Ovary (tissue), 3 donors: ENCODE measurements around the gene STAP2.

Source experiments
- EP300 ChIP-seq: sonication (generic); formaldehyde crosslinking; IDR thresholded peaks from one replicate; pipeline ENCODE4 v1.6.1; 2017; ENCODE audit warnings: antibody characterized with exemption
- POLR2A ChIP-seq: fragments of 450-650 bp; IDR thresholded peaks from one replicate; pipeline ENCODE4 v1.6.1; 2017; ENCODE audit warnings: antibody characterized with exemption, mild to moderate bottlenecking, moderate library complexity
- TF ChIP-seq, protein P1 (sequence below), 3 donors: fragments of 450-650 bp in 2 of 3; fragments of 200-600 bp in 1 of 3; IDR thresholded peaks; one replicate each; pipeline versions ENCODE4 v1.5.1 to v1.8.0; 2016 to 2022; ENCODE audit warnings: antibody characterized with exemption in 3 of 3, mild to moderate bottlenecking in 1 of 3
- donor health status: DM: no; HTN: no; CAD: no.

DNA sequence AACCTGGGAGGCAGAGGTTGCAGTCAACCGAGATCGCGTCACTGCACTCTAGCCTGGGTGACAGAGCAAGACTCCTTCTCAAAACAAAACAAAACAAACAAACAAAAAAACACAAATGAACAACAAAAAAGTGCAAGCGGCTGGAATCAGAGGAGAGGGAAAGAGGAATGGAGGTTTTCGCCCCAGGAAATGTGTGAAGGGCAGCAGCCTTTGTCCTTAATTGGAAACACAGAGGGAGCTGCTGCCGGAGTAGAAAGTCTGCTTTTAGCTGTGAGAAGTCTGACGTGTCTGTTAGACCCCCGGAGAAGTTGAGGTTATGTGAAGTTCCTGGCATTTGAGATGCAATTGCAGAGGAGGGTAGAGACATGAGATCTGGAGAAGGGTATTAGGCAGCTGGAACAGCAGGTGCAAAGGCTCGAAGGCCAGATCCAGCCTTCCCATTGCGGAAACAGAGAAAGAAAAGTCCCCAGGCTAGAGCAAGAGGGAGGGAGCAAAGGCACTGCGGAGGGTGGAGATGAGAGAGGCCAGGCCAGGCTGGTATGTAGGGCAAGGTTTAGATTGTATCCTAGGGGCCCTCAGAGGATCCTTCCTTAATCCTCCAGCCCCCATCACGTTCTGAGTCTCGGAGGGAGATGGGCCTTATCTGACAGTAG, 36.9 kb downstream of the STAP2 start:
- TF ChIP-seq, protein P1, sequence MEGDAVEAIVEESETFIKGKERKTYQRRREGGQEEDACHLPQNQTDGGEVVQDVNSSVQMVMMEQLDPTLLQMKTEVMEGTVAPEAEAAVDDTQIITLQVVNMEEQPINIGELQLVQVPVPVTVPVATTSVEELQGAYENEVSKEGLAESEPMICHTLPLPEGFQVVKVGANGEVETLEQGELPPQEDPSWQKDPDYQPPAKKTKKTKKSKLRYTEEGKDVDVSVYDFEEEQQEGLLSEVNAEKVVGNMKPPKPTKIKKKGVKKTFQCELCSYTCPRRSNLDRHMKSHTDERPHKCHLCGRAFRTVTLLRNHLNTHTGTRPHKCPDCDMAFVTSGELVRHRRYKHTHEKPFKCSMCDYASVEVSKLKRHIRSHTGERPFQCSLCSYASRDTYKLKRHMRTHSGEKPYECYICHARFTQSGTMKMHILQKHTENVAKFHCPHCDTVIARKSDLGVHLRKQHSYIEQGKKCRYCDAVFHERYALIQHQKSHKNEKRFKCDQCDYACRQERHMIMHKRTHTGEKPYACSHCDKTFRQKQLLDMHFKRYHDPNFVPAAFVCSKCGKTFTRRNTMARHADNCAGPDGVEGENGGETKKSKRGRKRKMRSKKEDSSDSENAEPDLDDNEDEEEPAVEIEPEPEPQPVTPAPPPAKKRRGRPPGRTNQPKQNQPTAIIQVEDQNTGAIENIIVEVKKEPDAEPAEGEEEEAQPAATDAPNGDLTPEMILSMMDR (IDR thresholded peaks at IDR 0.05), result no peak
- TF ChIP-seq POLR2A (no peak), EP300 (no peak)
